Measurements from ENCODE around the gene FAM162B. TPM values are rescaled to one million over a fixed set of nuclear protein-coding genes. Genes with fewer than 3 reads are reported as not detected.
A peak's percentile ranks its signal among the peaks of the same experiment; 100 is the strongest.

Gene FAM162B
- total RNA-seq, 3 donors from 2014 or later = 3.7 to 11.8 (median 6.9) TPM

GRCh38 chr6:116767715-116768114 is 2.2 kb upstream of the FAM162B start:
- Histone ChIP-seq H3K27ac (no peak overlapping the region), H3K4me3 (no peak overlapping the region), H3K36me3 (no peaks in the 10 kb centered on the region), H3K27me3 (peaks cover 0 to 19% of the 10 kb centered on the region in 2 donors), H3K9me3 (no peaks in the 10 kb centered on the region), H3K4me1 (no peaks in the 10 kb centered on the region)
- TF ChIP-seq POLR2AphosphoS5 (IDR thresholded peaks at IDR 0.05) = no peak
- no peak for TF ChIP-seq POLR2A (IDR thresholded peaks at IDR 0.05)
- no peak for TF ChIP-seq CTCF (IDR thresholded peaks at IDR 0.05)
- no peak for DNase-seq (ENCODE audit: low spot score in 2 of 2)
- intact Hi-C loops (cut with DNase I; ENCODE audit: low total_unique reads) = no loop called here

DNA sequence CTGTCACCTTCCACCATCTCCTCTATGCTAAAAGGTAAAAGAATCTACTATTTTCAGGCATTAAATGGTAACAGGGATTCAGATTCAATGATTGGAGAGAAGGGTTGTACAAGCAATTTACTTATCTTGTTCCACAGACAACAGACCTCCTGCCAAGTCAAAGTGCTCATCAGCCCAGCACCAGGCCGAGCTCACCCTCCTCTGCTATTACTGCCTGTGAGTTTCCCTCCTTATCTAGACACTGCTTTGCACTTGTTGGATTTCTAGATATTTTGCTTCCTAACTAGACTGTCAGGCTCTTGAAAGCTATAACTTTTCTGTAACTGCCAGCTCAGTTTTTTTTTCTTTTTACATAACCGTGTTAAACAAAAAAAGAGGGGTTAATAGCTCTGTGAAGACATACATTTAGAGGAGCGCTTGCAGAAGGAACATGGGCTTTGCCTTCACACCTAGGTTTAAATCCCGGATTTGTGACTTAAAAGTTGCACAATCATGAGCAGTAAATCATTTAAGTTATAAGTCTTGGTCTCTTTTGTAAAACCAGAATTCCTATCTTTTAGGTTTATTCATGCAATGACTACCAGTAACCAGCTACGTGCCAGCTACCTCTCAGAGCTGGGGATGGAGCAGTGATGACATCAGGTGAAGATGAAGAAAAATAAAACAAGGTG is 1.1 kb upstream of the FAM162B start:
- no peak overlapping the region for H3K4me3 ChIP-seq
- H3K9me3 ChIP-seq = no peaks in the 10 kb centered on the region
- intact Hi-C loops (cut with DNase I; ENCODE audit: low total_unique reads) = no loop called here
- TF ChIP-seq POLR2A (IDR thresholded peaks at IDR 0.05) = no peak
- TF ChIP-seq POLR2AphosphoS5 (IDR thresholded peaks at IDR 0.05) = no peak
- TF ChIP-seq CTCF (IDR thresholded peaks at IDR 0.05) = no peak
- H3K27ac ChIP-seq = no peak overlapping the region
- peaks cover 0 to 19% of the 10 kb centered on the region in 2 donors for H3K27me3 ChIP-seq
- DNase-seq (ENCODE audit: low spot score in 2 of 2) = no peak
- no peaks in the 10 kb centered on the region for H3K36me3 ChIP-seq
- no peaks in the 10 kb centered on the region for H3K4me1 ChIP-seq

DNA sequence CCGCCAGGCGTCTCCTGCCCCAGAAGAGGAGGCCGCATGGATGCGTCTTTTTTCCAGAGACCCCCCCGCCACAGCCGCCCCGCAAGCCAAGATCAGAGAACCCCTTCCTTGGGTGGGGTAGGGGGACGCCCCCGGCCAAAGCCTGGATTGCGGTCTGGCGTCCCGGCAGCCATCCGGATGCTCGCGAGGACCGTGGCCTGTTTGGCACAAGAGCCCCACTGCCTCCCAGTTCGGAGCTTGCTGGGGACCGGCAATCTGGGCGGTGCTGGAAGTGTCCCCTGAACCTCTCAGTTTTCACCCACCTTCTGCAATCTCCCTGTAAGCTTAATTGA is 924 bp downstream of the FAM162B start:
- DNase-seq (ENCODE audit: low spot score in 2 of 2) = no peak
- Histone ChIP-seq H3K27ac (peak overlapping the region in 1 of 2 donors; percentile 51), H3K4me1 (no peaks in the 10 kb centered on the region), H3K9me3 (no peaks in the 10 kb centered on the region), H3K4me3 (peak overlapping the region; percentile 50 to 73 (median 50)), H3K36me3 (no peaks in the 10 kb centered on the region), H3K27me3 (peaks cover 0 to 19% of the 10 kb centered on the region in 2 donors)
- intact Hi-C loops (cut with DNase I; ENCODE audit: low total_unique reads) = no loop called here
- TF ChIP-seq POLR2A (IDR thresholded peaks at IDR 0.05) = no peak
- no peak for TF ChIP-seq CTCF (IDR thresholded peaks at IDR 0.05)
- TF ChIP-seq POLR2AphosphoS5 (IDR thresholded peaks at IDR 0.05) = no peak

DNA sequence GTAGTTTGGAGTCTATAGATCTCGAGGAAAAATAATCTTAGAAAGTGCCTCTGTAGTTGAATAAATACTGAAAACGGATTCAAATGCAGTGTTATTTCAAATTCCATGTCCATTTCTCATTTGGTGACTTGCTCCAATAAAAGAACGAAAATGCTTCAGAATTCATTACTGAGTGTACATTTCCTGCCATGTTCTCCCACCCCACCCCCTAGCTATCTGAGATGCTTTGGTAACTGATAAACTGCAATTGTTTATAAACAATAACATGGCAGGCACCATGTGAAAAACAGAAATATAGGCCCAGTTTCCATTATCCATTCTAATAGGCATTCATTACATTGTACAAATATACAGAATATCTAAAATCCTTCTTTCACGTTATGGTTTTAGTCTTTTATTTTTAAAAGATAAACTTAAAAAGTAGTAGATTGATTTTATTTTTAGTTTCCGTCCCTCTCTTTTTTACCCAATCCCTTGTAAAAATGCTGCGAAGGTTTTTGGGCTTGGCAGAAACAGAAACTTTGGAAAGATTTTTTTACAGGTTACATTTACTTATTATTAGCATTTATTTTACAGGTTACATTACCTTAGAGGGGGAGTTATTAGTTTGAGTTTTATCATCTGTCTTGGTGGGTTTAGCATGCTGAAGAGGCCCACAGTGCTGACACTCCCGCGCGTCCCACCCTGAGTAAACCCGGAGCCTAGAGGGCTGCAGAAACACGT is 1.5 kb downstream of the FAM162B start:
- peak overlapping the region; percentile 50 to 73 (median 50) for H3K4me3 ChIP-seq
- no peaks in the 10 kb centered on the region for H3K36me3 ChIP-seq
- H3K27me3 ChIP-seq = peaks cover 0 to 19% of the 10 kb centered on the region in 2 donors
- H3K9me3 ChIP-seq = no peaks in the 10 kb centered on the region
- no peak for DNase-seq (ENCODE audit: low spot score in 2 of 2)
- H3K4me1 ChIP-seq = no peaks in the 10 kb centered on the region
- H3K27ac ChIP-seq = no peak overlapping the region
- intact Hi-C loops (cut with DNase I; ENCODE audit: low total_unique reads) = no loop called here
- no peak for TF ChIP-seq POLR2A (IDR thresholded peaks at IDR 0.05)
- no peak for TF ChIP-seq POLR2AphosphoS5 (IDR thresholded peaks at IDR 0.05)
- TF ChIP-seq CTCF (IDR thresholded peaks at IDR 0.05) = no peak

DNA sequence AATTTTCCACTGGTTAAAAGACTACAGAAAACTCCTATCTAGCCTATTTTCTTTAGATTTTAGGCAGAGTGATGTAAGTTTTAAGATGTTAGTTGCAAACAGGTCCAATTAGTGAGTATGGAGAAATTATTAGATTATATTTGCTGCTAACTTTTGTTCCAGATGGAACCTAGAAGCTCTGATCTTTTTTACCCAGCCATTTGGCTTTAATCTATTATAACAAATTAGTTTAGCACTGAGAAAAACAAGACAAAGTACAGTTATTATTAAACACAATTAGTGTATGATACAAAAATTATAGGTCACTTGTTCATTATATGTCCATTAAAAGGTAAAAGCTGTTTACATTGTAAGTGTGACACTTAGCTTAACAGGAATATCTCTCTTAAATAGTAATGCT is 2.5 kb downstream of the FAM162B start:
- H3K4me1 ChIP-seq = no peaks in the 10 kb centered on the region
- no peaks in the 10 kb centered on the region for H3K9me3 ChIP-seq
- intact Hi-C loops (cut with DNase I; ENCODE audit: low total_unique reads) = no loop called here
- TF ChIP-seq CTCF (IDR thresholded peaks at IDR 0.05) (no peak), POLR2A (IDR thresholded peaks at IDR 0.05) (no peak), POLR2AphosphoS5 (IDR thresholded peaks at IDR 0.05) (no peak)
- peaks cover 0 to 19% of the 10 kb centered on the region in 2 donors for H3K27me3 ChIP-seq
- no peak overlapping the region for H3K4me3 ChIP-seq
- no peak for DNase-seq (ENCODE audit: low spot score in 2 of 2)
- no peaks in the 10 kb centered on the region for H3K36me3 ChIP-seq
- no peak overlapping the region for H3K27ac ChIP-seq

Measured in breast epithelium (tissue), 4 donors.